ENCODE data around the gene PLK3.

- no peak for TF ChIP-seq CTCF (IDR thresholded peaks at IDR 0.05)
- TF ChIP-seq POLR2A (IDR thresholded peaks at IDR 0.05), result no peak
- TF ChIP-seq EP300 (IDR thresholded peaks at IDR 0.05), result no peak
Observed at GRCh38 chr1:44854970-44855369, 54.8 kb downstream of the PLK3 start.
